Lower leg skin (tissue), 4 donors: ENCODE measurements around the gene RSPH1. TPM values are rescaled to one million over a fixed set of nuclear protein-coding genes. Genes with fewer than 3 reads are reported as not detected.

Source experiments
- DNase-seq, 2 donors: peaks; one replicate each; pipeline ENCODE4 v3.0.0-alpha.2; 2019; ENCODE audit warnings: low spot score in 2 of 2
- H3K4me3 ChIP-seq: fragments of 200-600 bp; sonication (generic); 2 replicates; pipeline ENCODE4 v1.5.1; 2017; ENCODE audit warnings: mild to moderate bottlenecking, low read depth; ENCODE audit not compliant: poor library complexity, severe bottlenecking
- CTCF ChIP-seq, 3 donors: fragments of 450-650 bp; IDR thresholded peaks; one replicate each; pipeline ENCODE4 v1.5.1; 2016; ENCODE audit warnings: antibody characterized with exemption in 3 of 3, mild to moderate bottlenecking in 3 of 3, moderate library complexity in 2 of 3
- POLR2A ChIP-seq, 2 donors: fragments of 450-650 bp; IDR thresholded peaks; one replicate each; pipeline ENCODE4 v1.6.1; 2016 to 2017; ENCODE audit warnings: antibody characterized with exemption in 2 of 2, mild to moderate bottlenecking in 1 of 2, moderate library complexity in 1 of 2
- WGBS, 2 donors: methylation state at CpG; one replicate each; pipeline ENCODE4 v1.1.5; 2018; 5-methylcytosine and 5-hydroxymethylcytosine counted together
- intact Hi-C: fragments of 100-400 bp; cut with DNase I; formaldehyde crosslinking; loops from one replicate; pipeline ENCODE4 v1.15.0; 2023; ENCODE audit warnings: low total_unique reads
- total RNA-seq, 4 donors: library from RNA; depleted of rRNA; stranded (reverse); fragments of >200 nt; gene quantifications; one replicate each; pipeline ENCODE4 v1.1.0, GENCODE V29; 2016

Gene RSPH1
- total RNA-seq, 4 donors from 2014 or later: 0.34 to 3.7 (median 2.1) TPM

GRCh38 chr21:42521805-42522204 lies 25.8 kb upstream of the RSPH1 start:
- intact Hi-C loops: no loop called here
- TF ChIP-seq POLR2A (IDR thresholded peaks at IDR 0.05): no peak
- TF ChIP-seq CTCF (IDR thresholded peaks at IDR 0.05): no peak
- peak in 1 of 2 donors; percentile 62 for DNase-seq
- WGBS, 2 donors: 86 to 89% methylated on average over 6 of the region's 6 CpGs
- no peak overlapping the region for H3K4me3 ChIP-seq

- no peak overlapping the region for H3K4me3 ChIP-seq
- peak in 1 of 2 donors; percentile 3 for DNase-seq
- intact Hi-C loops: no loop called here
- 79 to 91% methylated on average over 1 of the region's 1 CpG for WGBS, 2 donors
- TF ChIP-seq CTCF (IDR thresholded peaks at IDR 0.05) (no peak), POLR2A (IDR thresholded peaks at IDR 0.05) (no peak)
These were observed 25.4 kb upstream of the RSPH1 start for GRCh38 chr21:42521384-42521783.

DNA sequence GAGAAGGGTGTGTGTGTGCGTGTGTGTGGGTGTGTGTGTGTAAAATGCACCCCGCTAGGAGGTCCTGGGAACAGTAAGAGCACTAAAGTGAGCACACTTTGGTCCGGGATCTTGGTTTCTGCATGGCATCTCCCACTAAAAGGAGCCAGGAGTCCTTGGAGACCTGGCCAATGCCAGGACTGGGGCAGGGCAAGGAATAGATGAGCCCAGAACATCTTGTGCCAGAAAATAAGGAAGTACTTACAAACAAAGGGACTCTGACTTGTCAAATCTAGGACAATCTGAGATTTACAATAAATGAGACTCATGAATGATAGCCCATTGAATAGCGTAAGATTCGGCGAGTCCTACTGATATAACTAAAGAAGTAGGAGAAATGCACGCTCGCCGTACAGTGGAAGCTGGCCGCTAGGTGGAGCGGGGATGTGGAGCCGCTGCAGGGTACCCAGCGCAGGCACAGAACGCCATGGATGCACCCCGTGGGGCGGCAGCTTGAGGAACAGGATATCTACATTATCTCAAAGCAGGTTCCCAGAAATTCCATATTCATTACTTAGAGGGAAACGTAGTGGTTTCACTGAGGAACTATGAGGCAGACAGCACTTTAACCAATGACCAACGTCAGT lies 24.7 kb upstream of the RSPH1 start:
- peak in 1 of 2 donors; percentile 77 for DNase-seq
- intact Hi-C loops: no loop called here
- no peak overlapping the region for H3K4me3 ChIP-seq
- WGBS, 2 donors: 90 to 92% methylated on average over 18 of the region's 18 CpGs
- TF ChIP-seq POLR2A (IDR thresholded peaks at IDR 0.05) (no peak), CTCF (IDR thresholded peaks at IDR 0.05) (no peak)

- 93% methylated on average over 7 of the region's 7 CpGs for WGBS, 2 donors
- intact Hi-C loops: no loop called here
- H3K4me3 ChIP-seq: no peak overlapping the region
- DNase-seq: no peak
- TF ChIP-seq CTCF (IDR thresholded peaks at IDR 0.05): no peak
- no peak for TF ChIP-seq POLR2A (IDR thresholded peaks at IDR 0.05)
These were observed 22.6 kb upstream of the RSPH1 start for GRCh38 chr21:42518626-42519025.

- WGBS, 2 donors: 75 to 81% methylated on average over 11 of the region's 11 CpGs
- intact Hi-C loops: no loop called here
- no peak overlapping the region for H3K4me3 ChIP-seq
- no peak for TF ChIP-seq CTCF (IDR thresholded peaks at IDR 0.05)
- no peak for TF ChIP-seq POLR2A (IDR thresholded peaks at IDR 0.05)
- DNase-seq: peak in 1 of 2 donors; percentile 81
These were observed 22.2 kb upstream of the RSPH1 start for GRCh38 chr21:42518215-42518614.
